Activated gamma-delta T cell treated with anti-CD3 and anti-CD28 coated beads, Interleukin-2, amount 50 U/mL, for 16 hours (primary cell): ENCODE results near the gene DDX60.
"Not testable (repeated sequence)": the region's sequence is repeated elsewhere in the genome, so short reads cannot be mapped to it uniquely, and the experiment has no call there.

Experiments used
- DNase-seq: peaks from one replicate; pipeline ENCODE4 v3.0.0-alpha.2; 2020; ENCODE audit warnings: low read depth

Gene DDX60

DNA sequence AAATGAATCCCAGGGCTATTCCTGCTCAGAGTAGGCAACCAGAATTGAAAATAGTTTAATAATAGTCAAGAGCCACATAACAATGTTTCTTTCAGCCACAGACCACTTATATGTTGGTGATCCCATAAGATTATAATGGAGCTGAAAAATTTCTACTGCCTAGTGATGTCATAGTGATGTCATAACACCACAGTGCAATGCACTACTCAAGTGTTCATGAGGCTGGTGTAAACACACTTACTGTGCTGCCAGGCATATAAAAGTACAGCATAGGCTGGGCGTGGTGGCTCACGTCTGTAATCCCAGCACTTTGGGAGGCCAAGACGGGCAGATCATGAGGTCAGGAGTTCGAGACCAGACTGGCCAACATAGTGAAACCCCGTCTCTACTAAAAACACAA is 15.1 kb downstream of the DDX60 start:
- DNase-seq: not testable (repeated sequence)

DNA sequence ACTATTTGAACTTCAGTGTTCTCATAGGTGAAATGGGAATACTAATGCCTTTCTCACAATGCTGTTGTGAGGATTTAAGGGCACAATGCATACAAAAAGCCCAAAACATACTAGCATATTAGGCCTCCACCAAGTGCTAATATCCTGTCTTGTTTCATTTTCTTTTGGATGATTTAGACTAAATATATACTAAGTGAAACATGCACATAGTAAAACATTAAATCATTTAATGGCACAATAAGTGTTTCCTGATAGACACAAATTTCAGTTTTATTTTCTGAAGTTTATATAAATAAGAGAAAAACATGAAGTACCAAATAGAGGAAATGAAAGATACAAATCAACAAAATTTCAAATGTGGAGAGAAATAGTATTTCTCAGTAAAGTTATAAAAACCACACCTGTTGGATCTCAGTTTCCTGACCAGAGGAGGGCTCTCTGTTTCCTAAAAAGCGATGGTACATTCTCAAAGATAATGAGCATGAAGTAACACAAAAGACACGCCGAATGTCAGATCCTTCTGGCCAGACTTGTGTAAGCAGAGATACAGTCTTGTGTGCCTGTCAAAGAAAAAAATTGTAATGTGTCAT is 25.1 kb downstream of the DDX60 start:
- no peak for DNase-seq

DNA sequence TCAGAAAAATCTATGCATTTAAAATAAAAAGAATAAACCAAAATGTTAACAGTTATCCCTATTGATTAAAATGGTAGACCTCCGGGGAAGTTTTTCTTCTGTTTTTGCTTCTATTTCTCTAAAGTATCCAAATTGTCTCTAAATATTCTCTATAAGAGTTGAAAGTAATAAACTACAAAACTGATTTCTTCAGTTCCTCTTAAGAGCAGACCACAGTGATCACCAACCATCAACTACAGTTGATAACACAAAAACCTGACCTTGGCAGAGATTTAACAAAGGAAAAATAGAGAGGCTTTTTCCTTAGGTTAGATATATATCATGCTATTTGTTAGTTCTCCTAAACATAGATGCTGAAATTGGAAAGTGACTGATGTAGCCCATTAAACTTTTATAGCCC is 27.3 kb downstream of the DDX60 start:
- DNase-seq: no peak

DNA sequence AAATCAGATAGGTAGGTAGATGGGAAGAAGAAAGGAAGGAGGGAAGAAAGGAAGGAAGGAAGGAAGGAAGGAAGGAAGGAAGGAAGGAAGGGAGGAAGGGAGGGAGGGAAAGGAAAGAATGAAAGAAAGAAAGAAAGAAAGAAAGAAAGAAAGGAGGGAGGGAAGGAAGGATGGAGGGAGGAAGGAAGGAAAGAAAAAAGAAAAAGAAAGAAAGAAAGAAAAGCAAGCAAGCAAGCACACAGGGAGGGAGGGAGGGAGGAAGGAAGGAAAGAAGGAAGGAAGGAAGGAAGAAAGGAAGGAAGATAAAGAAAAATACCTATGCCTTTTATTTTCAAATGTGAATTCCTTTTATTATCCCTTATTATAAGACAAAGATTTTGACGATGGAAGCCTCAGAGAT is 32.7 kb downstream of the DDX60 start:
- DNase-seq: not testable (repeated sequence)

DNA sequence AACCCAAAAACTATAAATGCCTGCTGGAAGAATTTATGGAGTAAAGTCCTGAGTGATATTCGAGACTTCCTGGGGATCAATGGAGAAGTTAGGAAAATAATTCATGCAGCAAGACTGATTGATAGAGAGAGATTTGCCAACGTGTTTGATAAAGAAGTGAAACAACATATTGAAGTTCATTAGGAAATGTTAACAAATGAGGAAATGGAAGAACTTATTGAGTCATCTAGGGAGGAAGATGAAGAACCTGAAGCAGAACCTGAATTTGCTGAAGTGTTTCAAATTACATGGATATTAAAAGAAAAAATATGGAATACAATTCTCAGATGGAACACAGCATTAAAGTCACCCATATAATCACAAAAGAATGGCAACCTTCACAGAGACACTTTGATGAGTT is 39.0 kb downstream of the DDX60 start:
- no peak for DNase-seq

DNA sequence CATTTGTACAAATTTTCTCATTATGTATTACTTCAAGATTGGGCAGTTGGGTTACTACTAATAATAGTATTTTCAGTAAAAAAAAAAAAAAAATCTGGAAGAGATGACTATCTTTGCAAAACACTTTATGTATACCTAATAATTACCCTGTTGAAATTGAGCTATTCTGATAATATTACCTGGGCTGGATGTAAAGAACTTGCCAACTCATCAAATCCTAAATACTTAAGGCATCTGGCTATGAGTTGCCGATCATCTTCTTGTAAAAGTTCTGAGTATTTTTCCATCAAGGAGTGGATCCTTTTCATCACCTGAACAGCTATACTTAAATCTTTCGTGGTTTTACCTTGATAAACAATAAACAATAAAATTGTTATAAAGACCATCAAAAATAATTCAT is 42.7 kb downstream of the DDX60 start:
- DNase-seq: no peak

DNA sequence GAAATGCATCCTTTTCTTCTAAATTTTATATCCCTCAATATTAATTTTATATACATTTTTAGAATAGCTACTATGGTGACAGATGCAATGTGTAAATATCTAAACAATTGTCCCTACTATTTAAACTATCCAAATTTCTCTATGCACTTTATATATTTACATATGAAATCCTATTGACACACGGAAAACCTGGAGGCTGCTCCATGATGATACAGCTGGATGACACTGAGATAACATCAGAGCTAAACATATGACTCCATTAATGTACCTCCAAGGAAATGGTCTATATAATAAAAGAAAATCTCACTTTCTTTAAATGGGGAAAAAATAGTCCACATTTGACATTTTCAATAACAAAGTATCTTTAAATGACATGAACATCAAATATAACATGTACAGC is 43.7 kb downstream of the DDX60 start:
- no peak for DNase-seq

DNA sequence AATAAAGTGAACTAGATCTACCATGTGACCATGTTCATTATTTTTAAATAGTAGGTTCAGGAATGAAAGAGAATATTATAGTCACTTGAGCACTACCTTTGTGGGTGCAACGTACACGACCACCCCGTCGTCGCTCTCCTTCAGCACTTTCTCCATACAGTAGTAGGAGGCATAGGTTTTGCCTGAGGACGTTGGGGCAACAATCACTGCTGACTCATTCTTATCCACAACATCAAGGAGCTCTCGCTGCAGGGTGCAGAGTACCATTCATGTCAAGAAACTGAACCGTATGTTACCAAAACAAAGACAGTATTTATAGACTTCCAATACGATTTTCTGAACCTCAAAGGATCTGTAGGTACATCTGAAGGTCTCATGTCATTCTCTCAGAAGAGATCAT is 44.7 kb downstream of the DDX60 start:
- no peak for DNase-seq

DNA sequence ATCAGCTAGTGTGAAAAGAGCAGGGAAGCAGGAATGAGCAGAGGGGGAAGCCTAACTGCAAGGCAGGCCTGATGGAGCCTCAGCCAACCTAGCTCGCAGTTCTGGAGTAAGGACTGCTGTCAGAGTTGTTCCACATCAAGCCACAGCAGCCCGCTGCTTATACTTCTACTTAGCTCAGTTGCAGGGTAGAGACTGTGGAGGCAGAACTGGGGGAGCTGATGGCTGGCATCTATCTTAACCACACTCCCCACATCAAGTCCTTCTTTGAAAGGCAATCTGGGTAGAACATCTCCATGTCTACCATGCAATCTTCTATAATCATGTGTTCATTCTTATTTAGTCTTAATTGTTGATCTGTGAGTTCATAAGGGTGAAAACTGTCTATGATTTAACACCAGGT is 46.1 kb downstream of the DDX60 start:
- no peak for DNase-seq

DNA sequence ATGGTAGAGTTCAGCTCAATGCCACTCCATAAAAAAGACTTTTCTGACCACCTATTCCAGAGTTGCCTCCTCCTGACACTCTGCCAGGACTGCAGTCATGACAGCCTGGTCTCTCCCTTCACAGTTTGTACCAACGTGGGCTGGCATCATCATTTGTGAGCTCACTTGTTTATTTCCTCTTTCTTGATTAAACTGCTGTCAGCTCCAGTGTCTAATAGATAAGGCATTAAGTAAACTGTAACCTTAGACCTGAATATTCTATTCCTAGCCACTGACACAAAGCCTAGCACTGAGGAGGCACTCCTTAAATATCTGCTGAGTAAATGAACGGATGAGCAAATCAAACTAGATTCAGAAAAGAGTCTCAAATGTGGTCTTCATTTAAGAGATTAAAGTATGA is 48.7 kb downstream of the DDX60 start:
- DNase-seq: no peak

DNA sequence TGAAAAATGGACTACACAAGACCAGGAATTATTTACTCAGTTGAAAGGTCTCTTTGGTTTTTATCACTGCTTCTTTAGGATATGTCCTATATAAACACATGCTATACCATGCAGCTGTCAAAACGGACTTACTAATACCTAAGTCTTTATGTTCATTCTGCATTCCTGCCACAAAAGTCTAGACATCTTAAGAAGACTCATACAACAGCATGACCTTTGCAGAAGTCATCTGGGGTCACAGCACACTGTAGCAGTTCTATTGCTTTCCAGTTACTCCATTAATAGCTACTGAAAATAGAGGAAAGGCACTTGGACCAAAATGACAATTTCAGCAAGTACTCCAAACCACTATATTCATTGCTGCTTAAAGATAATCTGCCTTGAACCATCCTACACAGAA is 53.2 kb downstream of the DDX60 start:
- no peak for DNase-seq

DNA sequence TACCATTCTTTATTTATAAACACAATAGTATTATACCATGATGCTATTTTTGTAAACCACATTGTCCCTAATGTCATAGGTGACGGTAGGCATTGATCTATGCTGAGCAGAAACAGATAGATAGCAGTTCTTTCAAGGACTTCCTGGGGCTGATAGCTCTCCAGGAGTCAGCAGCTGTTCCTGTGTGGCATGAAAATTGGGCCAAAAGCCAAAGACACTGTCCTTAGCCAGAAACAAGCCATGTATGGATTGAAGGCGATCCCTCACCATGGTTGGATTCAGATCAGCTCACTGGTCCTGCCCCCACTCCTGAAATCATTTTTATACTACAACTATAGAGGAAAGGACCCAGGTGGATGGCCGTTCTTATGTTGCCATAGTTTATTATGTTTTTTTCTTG is 53.6 kb downstream of the DDX60 start:
- no peak for DNase-seq

DNA sequence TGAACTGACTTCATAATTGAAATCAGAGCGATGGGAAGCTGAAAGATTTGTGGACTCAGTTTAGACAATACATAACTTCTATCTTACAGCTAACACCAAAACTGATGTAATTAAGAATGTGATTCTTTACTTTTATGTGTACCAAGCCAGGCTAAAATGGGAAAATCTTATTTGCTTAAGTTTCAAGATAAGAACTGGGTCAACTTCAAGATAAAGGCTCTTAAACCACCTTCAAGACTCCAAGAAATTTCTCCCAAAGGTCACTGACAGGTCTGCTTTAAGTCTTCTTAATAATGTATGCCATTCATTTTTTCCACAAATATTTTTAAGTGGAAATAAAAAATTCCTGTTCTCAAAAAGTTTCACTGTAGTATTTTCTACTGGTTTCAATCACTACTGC is 55.5 kb downstream of the DDX60 start:
- DNase-seq: no peak

DNA sequence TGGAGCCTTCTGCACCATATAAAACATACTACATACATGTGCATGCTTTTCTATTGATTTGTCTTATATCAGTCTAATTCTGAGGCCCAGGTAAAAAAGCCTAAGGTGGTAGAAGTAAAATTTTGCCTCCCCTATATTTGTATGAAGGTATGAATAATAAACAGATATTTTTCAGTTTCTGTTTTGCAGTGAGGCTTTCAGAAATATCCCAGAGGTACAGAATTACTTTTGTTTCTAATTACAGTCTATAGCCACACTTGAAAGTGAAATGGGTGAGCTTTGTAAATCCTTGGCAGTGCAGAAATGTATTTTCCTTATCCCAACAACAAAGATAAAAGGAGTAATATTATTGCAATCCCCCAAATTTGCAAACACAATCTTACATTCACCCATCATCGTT is 59.5 kb downstream of the DDX60 start:
- DNase-seq: no peak

DNA sequence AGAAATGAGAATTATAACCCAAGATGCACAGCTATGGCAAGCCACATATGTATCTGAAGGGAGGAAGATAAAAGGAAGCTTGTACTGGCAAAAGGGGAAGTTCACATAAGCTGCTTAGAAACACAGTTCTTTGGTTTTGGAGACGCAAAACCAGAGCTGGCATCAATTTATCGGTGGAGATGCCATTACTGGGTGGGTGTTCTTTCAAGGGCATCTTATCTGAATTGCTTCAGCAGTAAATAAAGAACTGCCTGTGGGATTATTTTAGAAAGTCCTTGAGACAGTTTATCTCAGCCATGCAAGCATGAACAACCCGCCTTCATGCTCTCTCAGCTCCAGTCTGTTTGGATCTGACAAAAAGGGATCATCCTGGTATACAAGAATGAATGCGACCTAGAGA is 60.8 kb downstream of the DDX60 start:
- no peak for DNase-seq

DNA sequence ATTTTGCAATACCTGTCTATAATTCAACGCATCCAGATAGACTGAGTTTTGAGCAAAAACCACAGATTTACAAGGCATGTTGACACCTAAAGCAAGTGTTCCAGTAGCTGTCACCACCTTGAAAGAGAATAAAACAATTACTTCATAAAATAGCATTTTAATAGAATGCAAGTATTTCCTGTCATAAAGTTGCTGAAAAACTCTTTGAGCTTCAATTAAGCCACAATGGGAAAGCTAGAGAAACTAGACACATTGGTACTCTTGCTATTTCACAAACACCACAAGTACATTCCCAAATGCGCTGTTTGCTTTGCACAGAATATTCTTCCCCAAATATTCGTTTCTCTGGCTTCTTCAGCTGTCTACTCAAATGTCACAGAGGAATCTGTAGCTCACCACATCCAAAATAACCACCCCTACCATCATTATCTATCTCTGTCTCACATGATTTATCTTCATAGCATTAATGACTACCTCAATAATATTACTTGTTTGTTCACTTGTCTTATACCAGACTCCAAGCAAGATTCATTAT is 70.3 kb downstream of the DDX60 start:
- DNase-seq: no peak

DNA sequence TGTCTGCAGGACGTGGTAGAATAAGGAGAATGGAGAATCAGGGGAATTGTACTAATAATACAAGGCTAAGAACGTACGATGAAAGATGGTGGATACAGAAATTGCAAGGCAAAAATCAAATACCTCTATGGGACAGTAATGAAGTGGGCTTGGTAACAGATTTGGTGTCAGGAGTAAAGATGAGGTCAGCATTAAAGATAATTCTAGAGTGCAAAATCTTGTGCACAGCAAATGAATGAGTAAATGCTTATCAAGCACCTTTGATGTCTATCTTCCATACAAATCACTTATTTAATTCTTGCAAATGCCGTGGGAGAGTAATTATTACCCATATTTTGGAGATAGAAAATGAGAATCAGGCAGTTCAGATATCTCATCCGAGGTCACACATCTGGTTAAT is 70.9 kb downstream of the DDX60 start:
- no peak for DNase-seq

DNA sequence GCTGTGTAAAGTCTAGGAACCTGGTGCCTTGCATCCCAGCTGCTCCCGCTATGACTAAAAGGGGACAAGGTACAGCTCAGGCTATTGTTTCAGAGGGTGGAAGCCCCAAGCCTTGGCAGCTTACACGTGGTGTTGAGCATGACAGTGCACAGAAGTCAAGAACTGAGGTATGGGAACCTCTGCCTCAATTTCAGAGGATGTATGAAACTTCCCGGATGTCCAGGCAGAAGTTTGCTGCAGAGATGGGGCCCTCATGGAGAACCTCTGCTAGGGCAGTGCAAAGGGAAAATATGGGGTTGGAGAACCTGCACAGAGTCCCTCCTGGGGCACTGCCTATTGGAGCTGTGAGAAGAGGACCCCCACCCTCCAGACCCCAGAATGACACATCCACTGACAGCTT is 76.6 kb downstream of the DDX60 start:
- no peak for DNase-seq

DNA sequence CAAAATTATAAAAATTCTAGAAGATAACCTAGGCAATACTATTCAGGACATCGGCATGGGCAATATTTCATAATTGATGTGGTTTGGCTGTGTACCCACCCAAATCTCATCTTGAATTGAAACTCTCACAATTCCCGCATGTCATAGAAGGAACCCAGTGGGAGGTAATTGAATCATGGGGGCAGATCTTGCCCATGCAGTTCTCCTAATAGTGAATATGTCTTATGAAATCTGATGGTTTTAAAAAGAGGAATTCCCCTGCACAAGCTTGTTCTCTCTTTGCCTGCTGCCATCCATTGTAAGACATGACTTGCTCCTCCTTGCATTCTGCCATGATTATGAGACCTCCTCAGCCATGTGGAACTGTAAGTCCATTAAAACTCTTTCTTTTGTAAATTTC is 77.7 kb downstream of the DDX60 start:
- DNase-seq: no peak

DNA sequence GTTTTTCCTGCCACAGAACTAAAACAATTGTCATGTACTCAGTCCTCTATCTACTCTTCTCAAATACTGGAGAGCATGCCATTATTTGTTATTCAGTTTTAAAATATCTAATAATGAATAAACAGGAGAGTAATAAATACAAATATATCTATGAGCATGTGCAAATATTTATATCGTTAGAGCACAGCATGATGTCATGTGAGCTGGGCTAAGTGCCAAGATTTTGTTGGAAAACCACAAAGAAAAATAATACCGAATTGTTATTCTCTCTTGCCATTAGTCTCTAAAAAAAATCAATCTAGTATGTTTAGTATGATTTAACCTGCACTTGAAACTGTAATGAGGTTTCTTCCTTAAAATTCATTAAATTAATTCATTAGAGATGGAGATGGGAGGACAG is 97.3 kb downstream of the DDX60 start:
- DNase-seq: no peak

DNA sequence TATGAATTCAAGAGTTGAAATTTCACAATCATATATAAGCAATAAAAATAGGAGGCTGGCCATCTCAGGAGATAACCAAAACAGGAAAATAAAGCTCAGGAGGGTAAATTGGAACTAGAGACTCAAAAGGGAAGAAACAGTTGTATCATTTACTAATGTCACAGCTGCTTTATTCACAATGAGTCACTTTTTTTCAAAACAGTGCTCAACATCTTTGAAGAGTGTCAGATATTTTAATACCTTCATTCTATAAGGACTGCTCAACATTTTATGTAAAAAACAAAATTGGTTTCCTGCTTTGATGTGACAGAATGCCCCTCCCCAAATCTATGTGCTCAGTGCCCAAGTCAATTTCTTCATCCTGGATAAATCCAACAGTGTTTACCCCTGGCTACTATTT is 97.7 kb downstream of the DDX60 start:
- DNase-seq: no peak

DNA sequence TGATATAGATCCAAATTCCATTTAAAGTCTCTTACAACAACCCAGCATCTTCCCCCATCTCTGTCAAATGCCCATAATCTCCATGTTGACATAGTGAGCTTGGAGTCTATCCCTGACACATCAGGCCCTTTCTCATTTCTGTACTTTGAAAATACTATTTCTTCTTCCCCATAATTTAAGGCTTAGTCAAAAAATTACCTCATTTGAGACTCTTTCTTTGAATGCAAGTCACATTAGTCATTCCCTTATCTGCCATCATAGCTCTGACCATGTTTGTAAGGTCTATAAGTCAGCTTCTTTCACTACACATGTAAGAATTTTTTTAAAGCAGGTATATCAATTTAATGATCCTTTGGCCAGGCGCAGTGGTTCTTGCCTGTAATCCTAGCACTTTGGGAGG is 99.9 kb downstream of the DDX60 start:
- DNase-seq: no peak

DNA sequence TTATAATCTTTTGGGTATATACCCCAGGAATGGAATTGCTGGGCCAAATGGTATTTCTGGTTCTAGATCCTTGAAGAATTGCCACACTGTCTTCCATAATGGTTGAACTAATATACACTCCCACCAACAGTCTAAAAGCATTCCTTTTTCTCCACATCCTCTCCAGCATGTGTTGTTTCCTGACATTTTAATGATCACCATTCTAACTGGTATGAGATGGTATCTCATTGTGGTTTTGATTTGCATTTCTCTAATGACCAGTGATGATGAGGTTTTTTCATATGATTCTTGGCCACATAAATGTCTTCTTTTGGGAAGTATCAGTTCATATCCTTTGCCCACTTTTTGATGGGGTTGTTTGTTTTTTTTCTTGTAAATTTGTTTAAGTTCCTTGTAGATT is 105.0 kb downstream of the DDX60 start:
- DNase-seq: not testable (repeated sequence)

DNA sequence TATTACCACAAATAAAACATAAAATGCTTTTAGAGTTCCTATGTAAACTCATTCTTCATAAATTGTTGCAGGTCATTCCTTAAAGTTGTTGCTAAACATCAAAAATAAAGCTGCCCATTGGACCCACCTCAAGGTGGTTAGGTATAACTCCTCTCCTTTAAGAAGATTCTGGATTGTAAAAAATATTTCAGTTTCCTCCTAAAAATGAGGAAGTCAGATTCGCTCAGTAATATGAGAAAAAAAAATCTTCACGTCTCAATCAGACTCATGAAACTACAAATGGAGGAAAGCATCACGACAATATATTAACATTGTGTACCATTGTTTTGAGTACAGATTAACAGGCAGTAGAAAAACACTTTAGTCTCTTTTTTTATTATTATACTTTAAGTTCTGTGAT is 105.9 kb downstream of the DDX60 start:
- DNase-seq: no peak
